Esophagus squamous epithelium (tissue), 5 donors: ENCODE results near the gene ASAP2. TPM values are rescaled to one million over a fixed set of nuclear protein-coding genes. Genes with fewer than 3 reads are reported as not detected.

Source experiments
- DNase-seq: peaks from one replicate; lab custom pipeline; 2025; lab: John Stamatoyannopoulos, UW
- H3K27ac ChIP-seq, 4 donors: fragments of 200-600 bp; sonication (generic); one replicate each; pipeline ENCODE4 v1.5.1; 2016 to 2019; ENCODE audit warnings: mild to moderate bottlenecking in 1 of 4
- H3K27me3 ChIP-seq, 4 donors: fragments of 200-600 bp; sonication (generic); 1 replicate in 3 of 4; 2 replicates in 1 of 4; pipeline versions ENCODE4 v1.5.1 to v1.6.0; 2017 to 2021; ENCODE audit warnings: antibody characterized with exemption in 1 of 4
- H3K36me3 ChIP-seq, 3 donors: fragments of 200-600 bp; sonication (generic); one replicate each; pipeline ENCODE4 v1.5.1; 2016 to 2019
- H3K4me1 ChIP-seq, 3 donors: fragments of 200-600 bp; sonication (generic); one replicate each; pipeline ENCODE4 v1.5.1; 2017 to 2019
- H3K4me3 ChIP-seq, 4 donors: fragments of 200-600 bp; sonication (generic); 1 replicate in 3 of 4; 2 replicates in 1 of 4; pipeline ENCODE4 v1.5.1; 2016 to 2019; ENCODE audit warnings: mild to moderate bottlenecking in 2 of 4, moderate library complexity in 1 of 4
- H3K9me3 ChIP-seq, 3 donors: fragments of 200-600 bp; sonication (generic); one replicate each; pipeline ENCODE4 v1.5.1; 2016 to 2019
- CTCF ChIP-seq, 6 experiments: fragments of 450-650 bp in 4 of 6; fragments of 200-600 bp in 2 of 6; sonication (generic) in 2 of 6; IDR thresholded peaks; one replicate each; pipeline ENCODE4 v1.5.1; 2016 to 2019; ENCODE audit warnings: antibody characterized with exemption in 6 of 6, mild to moderate bottlenecking in 4 of 6, moderate library complexity in 4 of 6
- POLR2A ChIP-seq, 4 donors: fragments of 450-650 bp; IDR thresholded peaks; one replicate each; pipeline ENCODE4 v1.6.1; 2017; ENCODE audit warnings: antibody characterized with exemption in 4 of 4, mild to moderate bottlenecking in 4 of 4, moderate library complexity in 3 of 4
- WGBS, 2 donors: methylation state at CpG; one replicate each; pipeline ENCODE4 v1.1.5; 2018; 5-methylcytosine and 5-hydroxymethylcytosine counted together
- intact Hi-C: fragments of 100-400 bp; cut with DNase I; formaldehyde crosslinking; loops from one replicate; pipeline ENCODE4 v1.15.0; 2022
- total RNA-seq, 4 donors: library from RNA; depleted of rRNA; stranded (reverse); fragments of >200 nt; gene quantifications; one replicate each; pipeline ENCODE4 v1.1.0, GENCODE V29; 2016
- donor health status: DM: yes; HTN: yes; CAD: no.

ASAP2 gene
- total RNA-seq, 4 donors from 2014 or later: 3.3 to 15.3 (median 6.9) TPM

- TF ChIP-seq CTCF (IDR thresholded peaks at IDR 0.05): no peak
- no peak for TF ChIP-seq POLR2A (IDR thresholded peaks at IDR 0.05)
- Histone ChIP-seq H3K36me3 (peaks cover 0 to 38% (median 0%) of the 10 kb centered on the region in 3 donors), H3K27ac (no peak overlapping the region), H3K4me1 (peaks cover 0 to 6% (median 0%) of the 10 kb centered on the region in 3 donors), H3K9me3 (no peaks in the 10 kb centered on the region), H3K4me3 (no peak overlapping the region), H3K27me3 (no peaks in the 10 kb centered on the region)
- WGBS, 2 donors: 73% methylated on average over 5 of the region's 5 CpGs
- intact Hi-C loops: no loop called here
- DNase-seq: no peak
Observed at GRCh38 chr2:9327873-9328352, 121.3 kb downstream of the ASAP2 start.

- H3K27ac ChIP-seq: no peak overlapping the region
- H3K9me3 ChIP-seq: no peaks in the 10 kb centered on the region
- H3K27me3 ChIP-seq: no peaks in the 10 kb centered on the region
- no peak overlapping the region for H3K4me3 ChIP-seq
- TF ChIP-seq POLR2A (IDR thresholded peaks at IDR 0.05) (no peak), CTCF (IDR thresholded peaks at IDR 0.05) (no peak)
- no peak for DNase-seq
- 94 to 95% methylated on average over 5 of the region's 5 CpGs for WGBS, 2 donors
- intact Hi-C loops: no loop called here
- peaks cover 0 to 27% (median 0%) of the 10 kb centered on the region in 3 donors for H3K36me3 ChIP-seq
- peaks cover 0 to 13% (median 0%) of the 10 kb centered on the region in 3 donors for H3K4me1 ChIP-seq
Observed at GRCh38 chr2:9328931-9329330, 122.3 kb downstream of the ASAP2 start.

- Histone ChIP-seq H3K4me3 (no peak overlapping the region), H3K27ac (no peak overlapping the region), H3K9me3 (no peaks in the 10 kb centered on the region), H3K36me3 (peaks cover 0 to 22% (median 0%) of the 10 kb centered on the region in 3 donors), H3K27me3 (no peaks in the 10 kb centered on the region), H3K4me1 (peaks cover 0 to 14% (median 0%) of the 10 kb centered on the region in 3 donors)
- intact Hi-C loops: no loop called here
- TF ChIP-seq POLR2A (IDR thresholded peaks at IDR 0.05) (no peak), CTCF (IDR thresholded peaks at IDR 0.05) (no peak)
- WGBS, 2 donors: 88 to 94% methylated on average over 5 of the region's 5 CpGs
- DNase-seq: no peak
Observed at GRCh38 chr2:9329497-9329896, 122.9 kb downstream of the ASAP2 start.

GRCh38 chr2:9330612-9331270 is 124.1 kb downstream of the ASAP2 start:
- intact Hi-C loops: loop anchor here (10.0 kb wide), 2 partner anchors 126 to 186 kb away; partner anchors contain the start of gene ASAP2
- 60 to 75% methylated on average over 19 of the region's 19 CpGs for whole genome bisulfite sequencing, 2 donors
- DNase-seq: no peak
- TF ChIP-seq POLR2A (IDR thresholded peaks at IDR 0.05) (no peak), CTCF (IDR thresholded peaks at IDR 0.05) (no peak)
- H3K4me3 ChIP-seq: no peak overlapping the region
- H3K4me1 ChIP-seq: peaks cover 0 to 14% (median 0%) of the 10 kb centered on the region in 3 donors
- H3K27me3 ChIP-seq: no peaks in the 10 kb centered on the region
- H3K27ac ChIP-seq: no peak overlapping the region
- H3K36me3 ChIP-seq: peaks cover 0 to 28% (median 0%) of the 10 kb centered on the region in 3 donors
- H3K9me3 ChIP-seq: no peaks in the 10 kb centered on the region

- WGBS, 2 donors: 87 to 88% methylated on average over 7 of the region's 7 CpGs
- no peak for DNase-seq
- no peak for TF ChIP-seq POLR2A (IDR thresholded peaks at IDR 0.05)
- TF ChIP-seq CTCF (IDR thresholded peaks at IDR 0.05): no peak
- H3K36me3 ChIP-seq: peaks cover 0 to 28% (median 0%) of the 10 kb centered on the region in 3 donors
- intact Hi-C loops: loop anchor here (10.0 kb wide), 2 partner anchors 127 to 187 kb away; partner anchors contain the start of gene ASAP2
- no peaks in the 10 kb centered on the region for H3K27me3 ChIP-seq
- no peak overlapping the region for H3K27ac ChIP-seq
- H3K9me3 ChIP-seq: no peaks in the 10 kb centered on the region
- H3K4me3 ChIP-seq: no peak overlapping the region
- peaks cover 0 to 21% (median 5%) of the 10 kb centered on the region in 3 donors for H3K4me1 ChIP-seq
Observed at GRCh38 chr2:9331704-9332103, 125.1 kb downstream of the ASAP2 start.
